Measurements from ENCODE around the gene TANGO6.

TANGO6 gene

DNA sequence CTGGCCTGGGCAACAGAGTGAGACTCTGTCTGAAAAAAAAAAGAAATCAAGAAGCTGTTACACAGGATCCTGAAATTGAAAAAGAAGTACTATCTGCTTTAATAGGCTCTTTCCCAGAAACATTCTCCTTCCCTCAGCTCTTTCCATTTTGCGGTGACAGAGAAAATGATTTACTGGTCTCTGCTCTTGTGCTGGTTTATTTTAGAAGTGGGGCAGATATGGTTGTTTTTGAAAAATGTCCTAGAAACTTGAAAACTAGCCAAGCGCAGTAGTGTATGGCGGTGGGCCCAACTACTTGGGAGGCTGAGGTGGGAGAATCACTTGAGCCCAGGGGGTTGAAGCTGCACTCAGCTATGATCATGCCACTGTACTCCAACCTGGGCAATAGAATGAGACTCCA is 28.8 kb upstream of the TANGO6 start:
- no peak for TF ChIP-seq CTCF (IDR thresholded peaks at IDR 0.05; ENCODE audit: control extremely low read depth, extremely low read depth, low read depth, missing control alignments)
- ChIA-PET POLR2A (no interaction called here), CTCF (interaction anchor here (0.8 to 1.1 kb wide), 3 partner anchors 9 to 17 kb away, joined by 3 to 5 read pairs (median 3); no protein-coding TSS in a partner anchor)
- no peak for DNase-seq (ENCODE audit: extremely low spot score)

- POLR2A ChIA-PET, result interaction anchor here (0.6 kb wide), 1 partner anchor 714 kb away, joined by 3 read pairs; no protein-coding TSS in a partner anchor
- TF ChIP-seq CTCF (IDR thresholded peaks at IDR 0.05; ENCODE audit: control extremely low read depth, extremely low read depth, low read depth, missing control alignments), result no peak
- CTCF ChIA-PET, result interaction anchor here (1.4 to 1.6 kb wide), 2 partner anchors 10 to 24 kb away, joined by 4 to 5 read pairs; no protein-coding TSS in a partner anchor
- no peak for DNase-seq (ENCODE audit: extremely low spot score)
Observed at GRCh38 chr16:68823401-68824135, 19.8 kb upstream of the TANGO6 start.

GRCh38 chr16:68825427-68825826 is 17.9 kb upstream of the TANGO6 start:
- ChIA-PET CTCF (no interaction called here), POLR2A (no interaction called here)
- no peak for DNase-seq (ENCODE audit: extremely low spot score)
- TF ChIP-seq CTCF (IDR thresholded peaks at IDR 0.05; ENCODE audit: control extremely low read depth, extremely low read depth, low read depth, missing control alignments), result no peak

- POLR2A ChIA-PET, result no interaction called here
- CTCF ChIA-PET, result interaction anchor here (1.5 kb wide), 1 partner anchor 13 kb away, joined by 3 read pairs; no protein-coding TSS in a partner anchor
- TF ChIP-seq CTCF (IDR thresholded peaks at IDR 0.05; ENCODE audit: control extremely low read depth, extremely low read depth, low read depth, missing control alignments), result no peak
- DNase-seq (ENCODE audit: extremely low spot score), result no peak
Observed at GRCh38 chr16:68826652-68827051, 16.7 kb upstream of the TANGO6 start.

GRCh38 chr16:68833251-68833650 is 10.1 kb upstream of the TANGO6 start:
- DNase-seq (ENCODE audit: extremely low spot score), result no peak
- ChIA-PET POLR2A (no interaction called here), CTCF (interaction anchor here (1.0 to 2.0 kb wide), 5 partner anchors 9 to 312 kb away, joined by 4 to 6 read pairs (median 4); no protein-coding TSS in a partner anchor)
- no peak for TF ChIP-seq CTCF (IDR thresholded peaks at IDR 0.05; ENCODE audit: control extremely low read depth, extremely low read depth, low read depth, missing control alignments)

GRCh38 chr16:68834550-68834949 is 8.8 kb upstream of the TANGO6 start:
- TF ChIP-seq CTCF (IDR thresholded peaks at IDR 0.05; ENCODE audit: control extremely low read depth, extremely low read depth, low read depth, missing control alignments), result no peak
- ChIA-PET POLR2A (no interaction called here), CTCF (interaction anchor here (1.1 to 2.0 kb wide), 3 partner anchors 9 to 324 kb away, joined by 3 to 6 read pairs (median 5); no protein-coding TSS in a partner anchor)
- DNase-seq (ENCODE audit: extremely low spot score), result no peak
